HepG2 (cell line): ENCODE data around the gene SPI1. TPM values are rescaled to one million over a fixed set of nuclear protein-coding genes. Genes with fewer than 3 reads are reported as not detected.

Experiments
- ATAC-seq: fragments of 200-7000 bp; cut with Tn5 transposase; 3 replicates; pipeline ENCODE4 v1.9.1; 2020; ENCODE audit warnings: mild to moderate bottlenecking, moderate library complexity
- BruUV-seq: library from RNA; stranded (reverse); fragments of 400-500 nt; replicated peaks from 2 replicates; lab custom pipeline; 2021; lab: Mats Ljungman, UMichigan
- CTCF ChIA-PET: fragments of 300-600 bp; formaldehyde crosslinking; extraction: SDS; loops from one replicate; lab custom pipeline; 2021; ENCODE audit warnings: low total read pairs, inconsistent platforms, low intra/inter-chr PET ratio; lab: Yijun Ruan, JAX
- POLR2A ChIA-PET: fragments of 350-600 bp; sonication (Branson Sonifier 250); formaldehyde crosslinking; loops from one replicate; lab custom pipeline; 2020; ENCODE audit warnings: antibody characterized with exemption, inconsistent platforms; lab: Yijun Ruan, JAX
- DNase-seq: peaks from one replicate; pipeline ENCODE4 v3.0.0-alpha.2; 2015; ENCODE audit warnings: low spot score
- FAIRE-seq: peaks from 3 replicates; lab custom pipeline; 2011; peaks lifted over from hg19 to GRCh38; lab: Jason Lieb, UNC
- H2AFZ ChIP-seq: one replicate; pipeline ENCODE4 v1.6.1; 2011; ENCODE audit warnings: low read length, inconsistent platforms
- H3K27ac ChIP-seq: fragments of 300-600 bp; 3 replicates; pipeline ENCODE4 v1.8.0; 2011; ENCODE audit warnings: mixed run types, mild to moderate bottlenecking, mixed read lengths, low read length, inconsistent platforms; ENCODE audit not compliant: insufficient read depth; ENCODE audit errors: extremely low read length
- H3K27me3 ChIP-seq, 2 experiments: fragments of 200-600 bp in 1 of 2; 2 replicates in 1 of 2; 3 replicates in 1 of 2; pipeline versions ENCODE4 v1.6.0 to v1.8.0; 2011; ENCODE audit warnings: low read length in 2 of 2, mild to moderate bottlenecking in 2 of 2, moderate library complexity in 2 of 2, inconsistent platforms in 1 of 2; ENCODE audit not compliant: insufficient read depth in 2 of 2, control insufficient read depth in 1 of 2
- H3K36me3 ChIP-seq, 2 experiments: fragments of 200-600 bp in 1 of 2; replicated peaks in 1 of 2; 2 replicates in 1 of 2; 3 replicates in 1 of 2; pipeline versions ENCODE4 v1.5.1 to v1.8.0; 2011; ENCODE audit warnings: low read length in 2 of 2, inconsistent platforms in 1 of 2; ENCODE audit not compliant: insufficient read depth in 2 of 2, control insufficient read depth in 1 of 2
- H3K4me1 ChIP-seq: 2 replicates; pipeline ENCODE4 v1.5.1; 2012; ENCODE audit warnings: low read length, inconsistent platforms; ENCODE audit not compliant: insufficient read depth
- H3K4me2 ChIP-seq: 2 replicates; pipeline ENCODE4 v1.6.0; 2011; ENCODE audit warnings: low read depth, low read length, inconsistent platforms
- H3K4me3 ChIP-seq, 3 experiments: fragments of 200-600 bp in 1 of 3; sonication (generic), shearing (Covaris generic) in 1 of 3; replicated peaks in 1 of 3; 2 replicates each; pipeline ENCODE4 v1.5.1; 2011 to 2016; ENCODE audit warnings: low read length in 3 of 3, inconsistent platforms in 2 of 3, low read depth in 2 of 3, mild to moderate bottlenecking in 2 of 3, control low read depth in 1 of 3, mixed read lengths in 1 of 3; ENCODE audit not compliant: insufficient read depth in 1 of 3
- H3K79me2 ChIP-seq: one replicate; pipeline ENCODE4 v1.6.1; 2011; ENCODE audit warnings: low read length, inconsistent platforms; ENCODE audit not compliant: insufficient read depth
- H3K9ac ChIP-seq: 2 replicates; pipeline ENCODE4 v1.6.0; 2011; ENCODE audit warnings: mild to moderate bottlenecking, low read depth, low read length, inconsistent platforms; ENCODE audit not compliant: insufficient read depth
- H3K9me3 ChIP-seq: 2 replicates; pipeline ENCODE4 v1.5.1; 2012; ENCODE audit warnings: mild to moderate bottlenecking, low read length
- H4K20me1 ChIP-seq: 2 replicates; pipeline ENCODE4 v1.6.0; 2011; ENCODE audit warnings: inconsistent platforms, mild to moderate bottlenecking, low read length, moderate library complexity; ENCODE audit not compliant: insufficient read depth
- ARID3A ChIP-seq: IDR thresholded peaks from 2 replicates; pipeline ENCODE4 v1.6.1; 2012; ENCODE audit warnings: low read depth, low read length, improper control_type of control experiment
- ATRX ChIP-seq: sonication (generic); formaldehyde crosslinking; IDR thresholded peaks from 2 replicates; pipeline ENCODE4 v1.4.0; 2020; ENCODE audit warnings: missing genetic modification reagents, borderline replicate concordance
- IRF1 ChIP-seq: sonication (generic); formaldehyde crosslinking; IDR thresholded peaks from 2 replicates; pipeline ENCODE4 v1.4.0; 2020; ENCODE audit warnings: low read depth, mild to moderate bottlenecking, missing genetic modification reagents
- KDM4B ChIP-seq: sonication (generic); formaldehyde crosslinking; IDR thresholded peaks from 2 replicates; pipeline ENCODE4 v1.4.0; 2020; ENCODE audit warnings: missing genetic modification reagents
- MED1 ChIP-seq: sonication (generic); formaldehyde crosslinking; IDR thresholded peaks from 2 replicates; pipeline ENCODE4 v1.4.0; 2020; ENCODE audit warnings: missing genetic modification reagents
- MXD3 ChIP-seq: IDR thresholded peaks from 2 replicates; pipeline ENCODE4 v1.6.1; 2016; ENCODE audit warnings: mild to moderate bottlenecking, missing biosample characterization, missing genetic modification reagents
- MXI1 ChIP-seq: IDR thresholded peaks from 3 replicates; pipeline ENCODE4 v1.6.1; 2012; ENCODE audit warnings: low read depth, low read length, inconsistent platforms, borderline replicate concordance
- NBN ChIP-seq: fragments of 450-650 bp; conservative IDR thresholded peaks from 2 replicates; pipeline ENCODE4 v1.6.1; 2017
- RBAK ChIP-seq: sonication (generic); formaldehyde crosslinking; IDR thresholded peaks from 2 replicates; pipeline ENCODE4 v1.5.1; 2020; ENCODE audit warnings: mild to moderate bottlenecking, missing genetic modification reagents
- ZNF230 ChIP-seq: sonication (generic); formaldehyde crosslinking; IDR thresholded peaks from 2 replicates; pipeline ENCODE4 v1.4.0; 2020; ENCODE audit warnings: mild to moderate bottlenecking, missing genetic modification reagents
- ZNF335 ChIP-seq: sonication (generic); formaldehyde crosslinking; IDR thresholded peaks from 2 replicates; pipeline ENCODE4 v1.4.0; 2020; ENCODE audit warnings: missing genetic modification reagents
- ZNF841 ChIP-seq: sonication (generic); formaldehyde crosslinking; IDR thresholded peaks from 2 replicates; pipeline ENCODE4 v1.8.1; 2023; ENCODE audit warnings: missing genetic modification reagents, borderline replicate concordance
- WGBS: methylation state at CpG from one replicate; pipeline ENCODE4 v1.1.6; 2017; ENCODE audit warnings: low lambda C conversion rate; 5-methylcytosine and 5-hydroxymethylcytosine counted together
- in situ Hi-C: cut with HindIII; loops from 2 replicates; pipeline ENCODE4 v1.10.0; 2017; ENCODE audit warnings: low pct_unique_long_range_greater_than_20kb; ENCODE audit not compliant: extremely low pct_ligation_motif_present
- intact Hi-C: fragments of 100-400 bp; cut with micrococcal nuclease; formaldehyde crosslinking; loops from one replicate; pipeline ENCODE4 v1.10.0; 2022; ENCODE audit not compliant: unreplicated experiment
- polyA plus RNA-seq, 8 experiments: library from polyadenylated mRNA; depleted of rRNA in 3 of 8; stranded (reverse) in 7 of 8; unstranded in 1 of 8; fragments of >200 nt; fragmentation: Illumina TruSeq in 4 of 8; extraction: Trizol in 4 of 8; gene quantifications; 2 replicates each; pipeline versions ENCODE4 v1.2.1 to v1.2.3, GENCODE V29; 2011 to 2016; ENCODE audit warnings: low read depth in 4 of 8, missing spikeins in 1 of 8, mixed read lengths in 1 of 8; ENCODE audit not compliant: insufficient read depth in 1 of 8
- total RNA-seq, 5 experiments: library from RNA; depleted of rRNA; stranded (reverse); fragments of >200 nt; fragmentation: Illumina TruSeq; extraction: Trizol; gene quantifications; 2 replicates each; pipeline ENCODE4 v1.2.3, GENCODE V29; 2016; ENCODE audit warnings: low read depth in 1 of 5

The SPI1 gene
- total and polyA plus RNA-seq, 2 of the 13 experiments (the other 11 are each of a cell fraction or from before 2014, with no cell fraction given), result not detected

GRCh38 chr11:47359586-47359985 is 18.8 kb downstream of the SPI1 start:
- no peak overlapping the region for H3K9ac ChIP-seq
- FAIRE-seq (no peak), ATAC-seq (no peak), DNase-seq (no peak)
- in situ Hi-C loops, result no loop called here
- no peak overlapping the region for H2AFZ ChIP-seq
- BruUV-seq, result no TSS peak
- H3K27ac ChIP-seq, result no peak overlapping the region
- H3K4me2 ChIP-seq, result peak overlapping the region; percentile 33; the same call in 1 of the 2 replicates
- intact Hi-C loops, result loop anchor here (5.0 kb wide), 1 partner anchor 253 kb away; no protein-coding TSS in a partner anchor
- CTCF ChIA-PET, result no interaction called here
- 0 out of 5 replicates have a peak, but pooled peaks cover 0 to 5% of the 10 kb centered on the region in 2 experiments for H3K27me3 ChIP-seq
- H3K36me3 ChIP-seq, result no peaks in the 10 kb centered on the region
- no peaks in the 10 kb centered on the region for H3K79me2 ChIP-seq
- no peaks in the 10 kb centered on the region for H4K20me1 ChIP-seq
- TF ChIP-seq ZNF230, result no peak
- no peak for TF ChIP-seq MXI1
- no peak for TF ChIP-seq RBAK
- no peak for TF ChIP-seq ARID3A
- no peak for TF ChIP-seq ZNF841 (CRISPR knock-in tag)
- no peak for TF ChIP-seq ATRX (CRISPR knock-in tag)
- TF ChIP-seq MED1, result no peak
- no peak for TF ChIP-seq NBN
- no peak for TF ChIP-seq KDM4B
- TF ChIP-seq MXD3 (CRISPR knock-in tag), result no peak
- TF ChIP-seq IRF1, result no peak
- TF ChIP-seq ZNF335 (CRISPR knock-in tag), result no peak
- POLR2A ChIA-PET, result interaction anchor here (1.0 to 1.2 kb wide), 2 partner anchors 10 to 187 kb away, joined by 3 read pairs; no protein-coding TSS in a partner anchor
- peaks cover 47% of the 10 kb centered on the region for H3K4me1 ChIP-seq
- no peaks in the 10 kb centered on the region for H3K9me3 ChIP-seq
- WGBS, result 0% methylated on average over 2 of the region's 17 CpGs
- peak overlapping the region in 1 of 3 experiments; percentile 16; a peak in 1 of 6 replicates for H3K4me3 ChIP-seq
